ENCODE measurements around the gene TBC1D10B. TPM values are rescaled to one million over a fixed set of nuclear protein-coding genes. Genes with fewer than 3 reads are reported as not detected.

The TBC1D10B gene, protein sequence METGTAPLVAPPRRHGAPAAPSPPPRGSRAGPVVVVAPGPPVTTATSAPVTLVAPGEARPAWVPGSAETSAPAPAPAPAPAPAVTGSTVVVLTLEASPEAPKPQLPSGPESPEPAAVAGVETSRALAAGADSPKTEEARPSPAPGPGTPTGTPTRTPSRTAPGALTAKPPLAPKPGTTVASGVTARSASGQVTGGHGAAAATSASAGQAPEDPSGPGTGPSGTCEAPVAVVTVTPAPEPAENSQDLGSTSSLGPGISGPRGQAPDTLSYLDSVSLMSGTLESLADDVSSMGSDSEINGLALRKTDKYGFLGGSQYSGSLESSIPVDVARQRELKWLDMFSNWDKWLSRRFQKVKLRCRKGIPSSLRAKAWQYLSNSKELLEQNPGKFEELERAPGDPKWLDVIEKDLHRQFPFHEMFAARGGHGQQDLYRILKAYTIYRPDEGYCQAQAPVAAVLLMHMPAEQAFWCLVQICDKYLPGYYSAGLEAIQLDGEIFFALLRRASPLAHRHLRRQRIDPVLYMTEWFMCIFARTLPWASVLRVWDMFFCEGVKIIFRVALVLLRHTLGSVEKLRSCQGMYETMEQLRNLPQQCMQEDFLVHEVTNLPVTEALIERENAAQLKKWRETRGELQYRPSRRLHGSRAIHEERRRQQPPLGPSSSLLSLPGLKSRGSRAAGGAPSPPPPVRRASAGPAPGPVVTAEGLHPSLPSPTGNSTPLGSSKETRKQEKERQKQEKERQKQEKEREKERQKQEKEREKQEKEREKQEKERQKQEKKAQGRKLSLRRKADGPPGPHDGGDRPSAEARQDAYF
- total RNA-seq = 35.3 and 37.5 TPM in 2 replicates

GRCh38 chr16:30370456-30371247 lies at the start of gene TBC1D10B:
Gene TBC1D10B (minus strand): TSS chr16:30370494. CDS start chr16:30370183, 311 bp downstream.

GRCh38 chr16:30407102-30407803 lies 37.0 kb upstream of the TBC1D10B start, which contains the start of gene ZNF771:
Gene ZNF771 (plus strand): TSS chr16:30407606. CDS start chr16:30408054, 448 bp downstream.

GRCh38 chr16:30395155-30395991 lies 25.1 kb upstream of the TBC1D10B start, which contains the start of gene ZNF48:
Gene ZNF48 (plus strand): TSS chr16:30395420. CDS start chr16:30395795, 375 bp downstream.

DNA sequence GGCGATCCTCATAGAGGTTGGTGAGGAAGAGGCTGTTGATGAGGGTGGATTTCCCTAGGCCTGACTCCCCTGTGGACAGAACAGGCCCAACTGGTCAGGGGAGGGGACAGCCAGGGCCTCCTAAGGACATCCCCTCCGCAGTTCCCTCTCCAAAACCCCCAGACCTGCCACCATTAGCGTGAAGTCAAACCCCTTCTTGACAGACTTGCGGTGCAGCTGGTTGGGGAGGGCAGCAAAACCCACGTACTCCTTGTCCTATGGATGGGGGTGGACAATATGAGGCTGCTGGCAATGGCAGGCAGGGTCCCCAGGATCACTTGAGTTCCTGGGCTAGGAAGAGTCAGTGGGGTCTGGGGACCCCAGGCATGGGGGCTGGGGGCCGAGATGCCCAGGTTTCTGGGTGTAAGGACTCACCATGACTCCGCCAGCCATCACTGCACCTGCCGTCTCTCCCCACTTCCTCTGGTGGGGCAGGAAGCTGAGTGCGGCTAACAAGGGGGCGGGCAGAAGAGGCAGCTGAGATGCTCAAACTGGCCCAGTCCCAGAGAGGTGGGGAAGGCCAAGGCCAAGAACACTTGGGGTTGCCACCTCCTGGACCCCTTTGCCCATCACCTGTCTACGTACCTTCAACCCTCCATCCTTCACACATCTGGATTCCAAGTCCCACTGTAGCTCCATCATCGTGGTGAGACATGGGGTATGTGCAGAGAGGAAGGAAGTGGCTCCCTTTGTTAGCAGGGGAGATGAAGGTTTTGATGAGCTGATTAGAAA lies 12.0 kb upstream of the TBC1D10B start, which contains the start of gene SEPTIN1:
SEPTIN1 (minus strand) TSS at position 451 of the 771 bp plus-strand sequence; CDS start at position 432, 19 bp downstream.

DNA sequence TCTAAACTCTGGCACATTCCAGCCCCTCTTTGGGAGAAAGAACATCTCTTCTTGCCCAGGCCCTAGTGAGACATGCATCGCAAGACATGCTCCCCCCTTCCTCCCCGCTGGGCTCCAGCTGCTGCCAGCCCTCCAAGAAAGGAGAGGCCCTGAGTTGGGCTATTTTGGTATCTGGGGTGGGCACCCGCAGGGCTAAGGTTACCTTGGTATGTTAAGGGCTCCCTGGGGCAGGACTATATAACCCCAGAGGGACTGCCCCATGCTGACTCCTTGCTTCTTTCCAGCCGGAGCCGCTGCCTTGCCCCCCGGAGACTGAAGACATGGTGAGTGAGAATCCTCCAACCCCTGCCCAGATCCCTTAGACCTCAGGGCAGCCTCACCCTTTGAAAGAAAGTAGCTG lies 4.2 kb upstream of the TBC1D10B start, which contains the start of gene MYL11:
MYL11 (plus strand) TSS at position 265 of the 400 bp plus-strand sequence; CDS start at position 321, 56 bp downstream.

GRCh38 chr16:30355144-30355953 lies 14.9 kb downstream of the TBC1D10B start, which contains the start of gene CD2BP2:
Gene CD2BP2 (minus strand): TSS chr16:30355308. CDS start chr16:30354681, 627 bp downstream.

Other genes with a start within 250 kb of the TBC1D10B start
- gene MAPK3, start 247.3 kb downstream of the TBC1D10B start, total RNA-seq = 62.0 and 62.1 TPM in 2 replicates
- gene CORO1A, start 186.9 kb downstream of the TBC1D10B start, total RNA-seq = 16.2 and 18.6 TPM in 2 replicates
- gene BOLA2B, start 176.8 kb downstream of the TBC1D10B start, total RNA-seq = 254 and 612 TPM in 2 replicates
- gene SLX1A, start 176.6 kb downstream of the TBC1D10B start, total RNA-seq = 38.1 and 64.8 TPM in 2 replicates
- gene SULT1A3, start 171.2 kb downstream of the TBC1D10B start, total RNA-seq = 0.98 and 7.1 TPM in 2 replicates
- gene NPIPB13, start 122.0 kb downstream of the TBC1D10B start, total RNA-seq = 0.21 TPM in 1 of 2 replicates, not detected in the other
- gene CD2BP2, start 15.2 kb downstream of the TBC1D10B start, total RNA-seq = 38.1 and 39.5 TPM in 2 replicates
- not detected in 2 replicates for gene MYL11, start 4.3 kb upstream of the TBC1D10B start, total RNA-seq
- not detected in 2 replicates for gene SEPTIN1, start 12.1 kb upstream of the TBC1D10B start, total RNA-seq
- 8.3 and 9.5 TPM in 2 replicates for gene ZNF48, start 24.9 kb upstream of the TBC1D10B start, total RNA-seq
- gene ZNF771, start 37.1 kb upstream of the TBC1D10B start, total RNA-seq = 7.9 and 19.4 TPM in 2 replicates
- gene DCTPP1, start 59.5 kb upstream of the TBC1D10B start, total RNA-seq = 48.1 and 55.7 TPM in 2 replicates
- 18.9 and 19.5 TPM in 2 replicates for gene SEPHS2, start 75.4 kb upstream of the TBC1D10B start, total RNA-seq
- gene ITGAL, start 102.2 kb upstream of the TBC1D10B start, total RNA-seq = not detected in 2 replicates
- gene ZNF768, start 156.1 kb upstream of the TBC1D10B start, total RNA-seq = 27.6 and 31.6 TPM in 2 replicates
- gene ZNF747, start 164.4 kb upstream of the TBC1D10B start, total RNA-seq = 5.5 and 7.0 TPM in 2 replicates
- 6.3 and 8.2 TPM in 2 replicates for gene ZNF764, start 187.9 kb upstream of the TBC1D10B start, total RNA-seq
- gene ZNF688, start 201.2 kb upstream of the TBC1D10B start, total RNA-seq = 8.7 and 11.8 TPM in 2 replicates
- gene ZNF785, start 215.2 kb upstream of the TBC1D10B start, total RNA-seq = 3.2 and 4.3 TPM in 2 replicates
- 3.4 and 5.5 TPM in 2 replicates for gene ZNF689, start 239.9 kb upstream of the TBC1D10B start, total RNA-seq